AG09309 (cell line): Measurements from ENCODE around the gene PCGF5.

Source experiments
- DNase-seq: peaks from one replicate; pipeline ENCODE4 v3.0.0-alpha.2; 2010; ENCODE audit warnings: low read depth
- H3K4me3 ChIP-seq: 2 replicates; pipeline ENCODE4 v1.5.1; 2011; ENCODE audit warnings: mild to moderate bottlenecking, low read depth, low read length, moderate library complexity; ENCODE audit not compliant: control insufficient read depth
- CTCF ChIP-seq: IDR thresholded peaks from 2 replicates; pipeline ENCODE4 v1.5.1; 2011; ENCODE audit warnings: mild to moderate bottlenecking, low read depth, low read length, inconsistent platforms; ENCODE audit not compliant: insufficient read depth, control insufficient read depth; ENCODE audit errors: missing control alignments

PCGF5 gene

GRCh38 chr10:91210014-91210413 is 10.4 kb upstream of the PCGF5 start:
- no peak overlapping the region for H3K4me3 ChIP-seq
- no peak for TF ChIP-seq CTCF
- DNase-seq = no peak

DNA sequence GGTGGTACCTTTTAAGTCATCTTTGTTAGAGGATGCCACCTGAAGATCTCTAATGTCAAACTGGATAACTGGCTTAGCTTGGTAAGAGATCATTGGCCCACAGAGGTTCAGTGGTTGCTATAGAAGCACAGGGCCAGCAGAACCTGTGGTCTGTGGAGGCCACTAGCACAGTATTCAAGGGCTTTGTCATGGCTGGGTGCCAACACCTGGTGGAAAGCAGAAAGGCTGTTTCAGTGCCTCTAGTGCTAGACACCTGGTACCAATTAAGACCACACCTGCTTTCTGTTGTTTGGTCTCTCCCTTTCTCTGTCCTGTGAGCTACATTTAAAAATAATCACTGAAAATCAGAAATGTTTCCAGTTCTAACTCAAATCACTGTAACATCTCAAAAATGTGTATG is 10.0 kb upstream of the PCGF5 start:
- no peak overlapping the region for H3K4me3 ChIP-seq
- DNase-seq = no peak
- no peak for TF ChIP-seq CTCF

- no peak overlapping the region for H3K4me3 ChIP-seq
- TF ChIP-seq CTCF = no peak
- no peak for DNase-seq
Observed at GRCh38 chr10:91211675-91212074, 8.8 kb upstream of the PCGF5 start.

DNA sequence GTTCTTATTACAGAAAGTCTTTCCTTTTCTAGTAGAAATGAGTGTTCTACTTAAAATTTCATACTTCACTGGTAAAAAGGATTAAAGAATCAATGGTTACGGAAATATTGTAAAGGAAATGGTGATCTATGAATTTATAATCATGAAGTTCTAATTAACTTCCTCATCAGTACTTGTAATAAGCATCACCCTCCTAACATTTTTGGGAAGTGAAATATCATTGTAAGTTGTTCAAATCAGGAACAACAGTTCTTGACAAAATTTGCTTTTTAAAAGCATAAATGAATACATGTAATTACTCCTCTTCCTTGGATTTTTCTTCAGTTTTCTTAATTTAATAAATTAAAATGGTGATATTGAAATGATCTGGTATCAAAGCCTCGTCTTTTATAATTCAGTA is 5.6 kb upstream of the PCGF5 start:
- DNase-seq = no peak
- no peak for TF ChIP-seq CTCF
- H3K4me3 ChIP-seq = no peak overlapping the region

- no peak overlapping the region for H3K4me3 ChIP-seq
- DNase-seq = no peak
- TF ChIP-seq CTCF = no peak
Observed at GRCh38 chr10:91215384-91215783, 5.1 kb upstream of the PCGF5 start.

DNA sequence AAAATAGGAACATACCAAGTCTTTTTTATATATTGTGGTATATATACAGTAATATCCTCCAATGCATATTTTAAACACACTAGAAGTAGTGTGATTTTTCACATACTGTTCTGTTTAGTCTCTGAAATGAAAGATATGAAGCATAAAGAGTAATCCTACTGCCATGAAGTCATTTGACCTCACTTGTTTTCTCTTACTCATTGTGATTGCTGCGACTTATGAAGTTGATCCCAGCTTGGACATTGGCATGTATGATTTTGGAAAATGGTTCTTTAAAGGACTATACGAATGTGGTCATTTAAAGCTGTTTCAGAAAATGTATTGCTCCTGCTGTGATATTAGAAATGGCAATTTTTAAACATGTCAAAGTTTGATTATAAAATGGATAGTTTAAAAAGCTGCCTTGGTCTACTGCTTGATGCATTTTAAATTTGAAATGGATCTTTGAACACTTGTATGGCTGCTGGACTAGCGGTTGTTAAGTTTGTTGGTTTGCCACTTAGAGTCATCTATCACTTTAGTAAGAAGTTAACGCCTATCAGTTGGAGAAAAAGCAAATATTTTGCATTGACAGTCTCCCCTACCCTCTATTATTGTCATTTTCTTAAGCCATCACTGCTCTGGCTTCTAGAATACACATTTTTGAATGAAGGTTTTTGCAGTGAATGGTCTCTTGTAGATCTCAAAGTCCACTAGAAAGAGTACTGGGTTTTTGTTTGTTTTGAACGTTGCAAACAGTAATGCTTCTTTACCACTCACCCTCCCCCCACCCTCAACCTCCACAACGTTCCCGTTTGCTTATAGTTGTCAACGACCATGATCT is 881 bp upstream of the PCGF5 start:
- no peak for DNase-seq
- no peak for TF ChIP-seq CTCF
- no peak overlapping the region; the same call in 1 of the 2 replicates for H3K4me3 ChIP-seq
